Liver (tissue), 9 donors: ENCODE measurements around the gene CFTR. TPM values are rescaled to one million over a fixed set of nuclear protein-coding genes. Genes with fewer than 3 reads are reported as not detected.
"Not testable (repeated sequence)": the region's sequence is repeated elsewhere in the genome, so short reads cannot be mapped to it uniquely, and the experiment has no call there.

Source experiments
- DNase-seq: peaks from one replicate; pipeline ENCODE4 v3.0.0-alpha.2; 2017; ENCODE audit warnings: low spot score
- H3K27ac ChIP-seq, 2 donors: one replicate each; pipeline ENCODE4 v1.7.0; 2013; ENCODE audit warnings: inconsistent platforms in 2 of 2, low read length in 2 of 2, control low read depth in 1 of 2, low read depth in 1 of 2, mild to moderate bottlenecking in 1 of 2
- H3K27me3 ChIP-seq, 4 donors: one replicate each; pipeline versions ENCODE4 v1.6.1 to v1.7.0; 2013; ENCODE audit warnings: low read length in 3 of 4, inconsistent platforms in 1 of 4, mild to moderate bottlenecking in 1 of 4, moderate library complexity in 1 of 4; ENCODE audit not compliant: control insufficient read depth in 4 of 4, insufficient read depth in 4 of 4
- H3K36me3 ChIP-seq, 4 donors: one replicate each; pipeline versions ENCODE4 v1.6.1 to v1.7.0; 2013; ENCODE audit warnings: low read length in 3 of 4, mild to moderate bottlenecking in 3 of 4, low read depth in 1 of 4, moderate library complexity in 1 of 4; ENCODE audit not compliant: control insufficient read depth in 4 of 4, insufficient read depth in 3 of 4
- H3K4me1 ChIP-seq, 4 donors: one replicate each; pipeline versions ENCODE4 v1.6.1 to v1.7.0; 2013; ENCODE audit warnings: low read length in 3 of 4, mild to moderate bottlenecking in 3 of 4, moderate library complexity in 1 of 4; ENCODE audit not compliant: control insufficient read depth in 4 of 4, insufficient read depth in 4 of 4
- H3K4me3 ChIP-seq, 3 donors: one replicate each; pipeline versions ENCODE4 v1.6.1 to v1.7.0; 2013; ENCODE audit warnings: low read length in 3 of 3, control low read depth in 1 of 3, low read depth in 1 of 3, mild to moderate bottlenecking in 1 of 3
- H3K9ac ChIP-seq, 2 donors: one replicate each; pipeline ENCODE4 v1.7.0; 2013; ENCODE audit warnings: low read length in 2 of 2, mild to moderate bottlenecking in 2 of 2, moderate library complexity in 2 of 2, control low read depth in 1 of 2, low read depth in 1 of 2
- H3K9me3 ChIP-seq, 4 donors: one replicate each; pipeline versions ENCODE4 v1.6.1 to v1.7.0; 2013; ENCODE audit warnings: low read length in 3 of 4; ENCODE audit not compliant: control insufficient read depth in 4 of 4
- ATF3 ChIP-seq: IDR thresholded peaks from 2 replicates; pipeline ENCODE4 v1.6.1; 2016; ENCODE audit warnings: antibody characterized with exemption
- CTCF ChIP-seq: fragments of 150-350 bp; IDR thresholded peaks from 2 replicates; pipeline ENCODE4 v1.5.1; 2017; ENCODE audit warnings: improper control_type of control experiment, low read depth, low read length; ENCODE audit not compliant: missing input control
- FOXA1 ChIP-seq: IDR thresholded peaks from 2 replicates; pipeline ENCODE4 v1.6.1; 2016; ENCODE audit warnings: antibody characterized with exemption
- FOXA2 ChIP-seq: IDR thresholded peaks from 2 replicates; pipeline ENCODE4 v1.6.1; 2016; ENCODE audit warnings: antibody characterized with exemption
- HNF4A ChIP-seq, 2 donors: conservative IDR thresholded peaks; 2 replicates each; pipeline ENCODE4 v1.6.1; 2016; ENCODE audit warnings: antibody characterized with exemption in 2 of 2, mild to moderate bottlenecking in 2 of 2
- HNF4G ChIP-seq: IDR thresholded peaks from 2 replicates; pipeline ENCODE4 v1.6.1; 2016; ENCODE audit warnings: antibody characterized with exemption
- JUND ChIP-seq, 2 donors: IDR thresholded peaks; 2 replicates each; pipeline ENCODE4 v1.6.1; 2016; ENCODE audit warnings: antibody characterized with exemption in 2 of 2
- NR2F2 ChIP-seq: IDR thresholded peaks from 2 replicates; pipeline ENCODE4 v1.6.1; 2016; ENCODE audit warnings: antibody characterized with exemption
- RAD21 ChIP-seq, 2 donors: IDR thresholded peaks; 2 replicates each; pipeline ENCODE4 v1.6.1; 2016; ENCODE audit warnings: antibody characterized with exemption in 2 of 2, mild to moderate bottlenecking in 2 of 2
- SP1 ChIP-seq: IDR thresholded peaks from 2 replicates; pipeline ENCODE4 v1.6.1; 2018; ENCODE audit warnings: antibody characterized with exemption, mild to moderate bottlenecking
- TAF1 ChIP-seq: conservative IDR thresholded peaks from 2 replicates; pipeline ENCODE4 v1.6.1; 2016; ENCODE audit warnings: antibody characterized with exemption, mild to moderate bottlenecking
- YY1 ChIP-seq: IDR thresholded peaks from 2 replicates; pipeline ENCODE4 v1.6.1; 2016; ENCODE audit warnings: antibody characterized with exemption, mild to moderate bottlenecking
- WGBS: extraction: QIAGEN DNeasy Blood & Tissue Kit; methylation state at CpG from one replicate; pipeline ENCODE4 v1.1.7; 2013; 5-methylcytosine and 5-hydroxymethylcytosine counted together
- polyA plus RNA-seq, 2 donors: library from polyadenylated mRNA; stranded (reverse) in 1 of 2; unstranded in 1 of 2; fragments of 200-250 nt in 1 of 2; fragments of >200 nt in 1 of 2; fragmentation: Nextera tagmentation in 1 of 2; extraction: Ambion mirVana in 1 of 2; gene quantifications; one replicate each; pipeline versions ENCODE4 v1.2.1 to v1.2.3, GENCODE V29; 2013 to 2015
- total RNA-seq, 2 donors: library from RNA; depleted of rRNA; stranded (reverse); fragments of >200 nt; gene quantifications; one replicate each; pipeline ENCODE4 v1.2.3, GENCODE V29; 2014
- TF ChIP-seq, protein P1 (sequence below): IDR thresholded peaks from 2 replicates; pipeline ENCODE4 v1.6.1; 2016; ENCODE audit warnings: antibody characterized with exemption
- donor health status: healthy.
- donor health status: healthy.
- donor health status: healthy.
- donor health status: healthy.
- donor health status: healthy.

The CFTR gene
- total and polyA plus RNA-seq, 4 donors, result 0.75 to 10.5 (median 1.3) TPM

GRCh38 chr7:117448655-117449054 is 31.2 kb upstream of the CFTR start (continued):
- TF ChIP-seq, protein P1, sequence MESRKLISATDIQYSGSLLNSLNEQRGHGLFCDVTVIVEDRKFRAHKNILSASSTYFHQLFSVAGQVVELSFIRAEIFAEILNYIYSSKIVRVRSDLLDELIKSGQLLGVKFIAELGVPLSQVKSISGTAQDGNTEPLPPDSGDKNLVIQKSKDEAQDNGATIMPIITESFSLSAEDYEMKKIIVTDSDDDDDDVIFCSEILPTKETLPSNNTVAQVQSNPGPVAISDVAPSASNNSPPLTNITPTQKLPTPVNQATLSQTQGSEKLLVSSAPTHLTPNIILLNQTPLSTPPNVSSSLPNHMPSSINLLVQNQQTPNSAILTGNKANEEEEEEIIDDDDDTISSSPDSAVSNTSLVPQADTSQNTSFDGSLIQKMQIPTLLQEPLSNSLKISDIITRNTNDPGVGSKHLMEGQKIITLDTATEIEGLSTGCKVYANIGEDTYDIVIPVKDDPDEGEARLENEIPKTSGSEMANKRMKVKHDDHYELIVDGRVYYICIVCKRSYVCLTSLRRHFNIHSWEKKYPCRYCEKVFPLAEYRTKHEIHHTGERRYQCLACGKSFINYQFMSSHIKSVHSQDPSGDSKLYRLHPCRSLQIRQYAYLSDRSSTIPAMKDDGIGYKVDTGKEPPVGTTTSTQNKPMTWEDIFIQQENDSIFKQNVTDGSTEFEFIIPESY, result no peak
- no peak for TF ChIP-seq SP1

GRCh38 chr7:117458977-117459583 is 20.7 kb upstream of the CFTR start:
- no peaks in the 10 kb centered on the region for H3K9me3 ChIP-seq
- no peaks in the 10 kb centered on the region for H3K36me3 ChIP-seq
- DNase-seq, result no peak
- H3K27ac ChIP-seq, result no peak overlapping the region
- TF ChIP-seq RAD21 (IDR thresholded peaks at IDR 0.05) (peak; percentile 81 to 84), FOXA1 (no peak), FOXA2 (no peak), JUND (IDR thresholded peaks at IDR 0.05) (no peak), NR2F2 (no peak), SP1 (no peak), CTCF (peak; percentile 59), HNF4G (no peak)
- TF ChIP-seq, protein P1, result no peak
- no peak overlapping the region for H3K4me3 ChIP-seq
- no peaks in the 10 kb centered on the region for H3K4me1 ChIP-seq
- WGBS, result 29% methylated on average over 3 of the region's 3 CpGs
- no peak overlapping the region for H3K9ac ChIP-seq
- no peaks in the 10 kb centered on the region for H3K27me3 ChIP-seq

- TF ChIP-seq HNF4G (no peak), FOXA2 (no peak), YY1 (no peak), ATF3 (no peak), TAF1 (no peak), HNF4A (conservative IDR thresholded peaks at IDR 0.05) (no peak), SP1 (no peak)
- Histone ChIP-seq H3K36me3 (no peaks in the 10 kb centered on the region), H3K4me1 (no peaks in the 10 kb centered on the region), H3K27me3 (no peaks in the 10 kb centered on the region), H3K4me3 (no peak overlapping the region), H3K27ac (no peak overlapping the region), H3K9ac (no peak overlapping the region), H3K9me3 (no peaks in the 10 kb centered on the region)
- DNase-seq, result no peak
Observed at GRCh38 chr7:117459735-117460134, 20.1 kb upstream of the CFTR start.

DNA sequence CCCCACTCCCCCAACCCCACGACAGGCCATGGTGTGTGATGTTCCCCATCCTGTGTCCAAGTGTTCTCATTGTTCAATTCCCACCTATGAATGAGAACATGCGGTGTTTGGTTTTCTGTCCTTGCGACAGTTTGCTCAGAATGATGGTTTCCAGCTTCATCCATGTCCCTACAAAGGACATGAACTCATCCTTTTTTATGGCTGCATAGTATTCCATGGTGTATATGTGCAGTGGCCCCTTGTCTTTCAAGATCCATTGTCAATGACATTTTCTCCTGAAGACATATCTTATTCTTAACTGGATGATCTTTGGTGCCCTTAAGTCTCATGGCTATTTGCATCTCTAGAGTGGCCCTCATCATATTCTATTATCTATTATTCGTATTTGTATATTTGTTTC is 19.0 kb upstream of the CFTR start:
- H3K4me3 ChIP-seq, H3K27me3 ChIP-seq, DNase-seq, H3K9ac ChIP-seq, H3K4me1 ChIP-seq, H3K9me3 ChIP-seq, H3K36me3 ChIP-seq, H3K27ac ChIP-seq: not testable (repeated sequence)
- 94% methylated on average over 3 of the region's 4 CpGs for WGBS
